Stimulated activated CD4-positive, alpha-beta T cell treated with anti-CD3 and anti-CD28 coated beads, Interleukin-2, amount 100 ng/mL, for 4 hours (primary cell): Measurements from ENCODE around the gene VSIG10L.
A peak's percentile ranks its signal among the peaks of the same experiment; 100 is the strongest.

ENCODE experiments used
- DNase-seq: peaks from one replicate; pipeline ENCODE4 v3.0.0-alpha.2; 2020; ENCODE audit warnings: low read depth

Gene VSIG10L

DNA sequence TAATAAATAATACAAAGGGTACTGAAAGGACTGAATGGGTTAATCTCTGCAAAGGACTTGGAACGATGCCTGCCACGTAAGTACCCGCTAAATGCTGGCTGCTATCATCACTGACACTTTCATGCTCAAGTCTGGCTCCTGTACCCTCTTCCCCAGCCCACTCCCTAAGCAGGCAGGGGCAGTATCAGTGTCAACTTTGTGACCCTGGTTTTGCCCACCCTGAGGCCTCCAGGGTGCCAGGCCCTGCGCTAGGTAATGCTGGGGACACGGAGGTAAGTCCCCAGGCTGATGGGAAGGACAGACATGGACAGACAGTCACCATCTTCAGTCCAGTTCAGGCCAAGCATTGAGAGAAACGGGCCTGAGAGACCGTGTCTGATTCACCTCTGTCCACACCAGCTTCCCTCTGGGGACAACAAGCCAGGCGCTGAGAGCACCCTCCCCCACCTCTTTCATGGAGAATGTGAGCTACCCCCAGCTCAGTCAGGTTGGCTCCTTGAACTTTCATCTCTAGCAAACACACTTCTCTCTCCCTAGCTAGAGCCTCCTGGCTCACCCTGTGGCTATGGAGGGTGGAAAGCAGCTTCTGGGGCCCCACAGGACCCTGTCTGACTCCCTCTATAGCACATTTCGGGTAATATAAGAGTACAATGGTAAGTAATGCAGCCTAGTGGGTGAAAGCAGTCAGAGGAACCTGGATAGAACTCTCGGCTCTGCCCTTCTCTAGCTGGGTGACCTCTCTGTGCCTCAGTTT, 23.4 kb upstream of the VSIG10L start:
- no peak for DNase-seq

DNA sequence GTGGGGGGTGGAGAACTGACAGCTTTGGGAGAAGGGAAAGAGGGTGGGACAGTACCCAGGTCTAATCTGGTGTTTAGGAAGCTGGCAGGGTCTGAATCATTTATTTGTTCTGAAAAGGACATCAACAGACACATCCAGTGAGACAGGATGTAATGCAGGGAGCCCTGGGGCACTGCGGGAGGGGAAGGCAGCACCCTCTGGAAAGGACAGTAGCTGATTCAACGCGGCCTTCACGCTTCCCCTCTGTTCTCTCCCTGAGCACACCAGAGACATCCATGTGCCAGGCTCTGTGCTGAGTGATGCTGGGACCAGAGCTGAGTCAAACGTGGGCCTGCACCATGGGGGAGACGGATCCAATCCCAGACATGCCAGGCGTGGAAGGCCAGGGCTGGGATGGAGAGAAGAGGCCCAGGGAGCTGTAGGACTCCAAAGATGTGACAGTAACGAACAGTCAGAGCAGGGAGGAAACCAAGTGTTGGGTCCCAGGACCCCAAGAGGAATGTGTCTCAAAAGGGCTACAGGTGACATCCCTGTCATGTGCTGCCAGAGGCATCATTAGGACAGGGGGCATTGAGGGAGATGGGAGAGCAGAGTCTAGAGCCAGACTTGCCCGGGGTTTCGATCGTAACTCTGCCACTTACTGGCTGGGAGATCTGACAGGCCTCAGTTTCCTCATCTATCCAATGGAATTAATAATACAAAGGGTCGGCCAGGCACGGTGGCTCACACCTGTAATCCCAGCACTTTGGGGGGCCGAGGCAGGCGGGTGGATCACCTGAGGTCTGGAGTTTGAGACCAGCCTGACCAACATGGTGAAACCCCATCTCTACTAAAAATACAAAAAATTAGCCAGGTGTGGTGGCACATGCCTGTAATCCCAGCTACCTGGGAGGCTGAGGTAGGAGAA, 22.5 kb upstream of the VSIG10L start:
- DNase-seq = no peak

DNA sequence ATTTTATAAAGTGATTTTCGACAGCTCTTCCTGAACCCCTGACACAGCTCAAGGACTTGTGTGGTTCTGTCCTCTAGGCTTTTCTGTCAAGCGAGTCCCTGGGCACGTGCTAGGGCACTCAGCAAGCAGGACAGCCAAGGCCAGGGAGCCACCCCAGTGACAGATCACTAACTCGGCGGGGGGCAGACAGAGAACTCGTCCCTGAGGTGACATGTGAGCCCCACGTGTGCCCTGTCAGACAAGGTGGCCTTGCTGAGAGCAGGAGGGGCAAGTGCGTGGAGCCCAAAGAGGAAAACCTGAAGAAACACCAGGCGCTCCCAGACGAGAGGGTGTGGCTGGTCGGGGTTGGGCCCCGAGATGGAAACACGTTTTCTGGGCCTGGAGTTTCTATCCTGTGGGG, 19.3 kb upstream of the VSIG10L start:
- DNase-seq = no peak

DNA sequence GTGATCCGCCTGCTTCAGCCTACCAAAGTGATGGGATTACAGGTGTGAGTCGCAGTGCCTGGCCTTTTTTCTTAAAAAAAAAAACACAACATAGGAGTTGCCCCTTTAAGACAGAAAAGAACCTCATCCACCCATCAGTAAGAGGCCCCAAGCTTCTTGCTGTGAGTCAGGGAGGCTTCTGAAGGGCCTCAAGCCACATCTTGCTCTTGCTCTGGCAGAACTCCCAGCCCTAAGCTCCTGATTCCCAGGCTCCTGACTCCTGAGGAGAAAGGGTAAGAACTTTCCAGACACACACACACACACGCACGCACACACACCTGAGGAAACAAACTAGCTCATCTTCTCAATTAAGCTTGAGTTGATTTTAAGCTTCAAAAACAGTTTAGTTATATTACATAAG, 17.4 kb upstream of the VSIG10L start:
- no peak for DNase-seq

DNA sequence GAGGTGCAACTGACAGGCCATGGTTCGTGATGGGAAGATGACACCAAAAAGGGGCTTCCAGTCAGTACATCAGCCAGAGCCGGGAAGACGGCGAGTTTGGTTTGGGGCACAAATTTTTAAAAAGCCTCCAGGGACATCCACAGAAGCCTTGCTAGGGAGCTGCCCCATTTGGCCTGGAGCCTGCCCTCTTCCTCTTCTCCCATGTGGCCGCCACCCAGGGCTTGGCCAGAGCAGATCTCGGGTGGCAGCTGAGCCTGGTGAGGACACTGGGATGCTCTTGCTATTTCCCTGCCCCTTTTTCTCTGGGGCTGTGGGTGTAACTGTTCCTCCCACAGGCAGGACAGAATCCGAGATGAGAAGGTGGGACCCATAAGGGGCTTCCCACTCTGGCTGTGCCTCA, 16.0 kb upstream of the VSIG10L start:
- DNase-seq = no peak

DNA sequence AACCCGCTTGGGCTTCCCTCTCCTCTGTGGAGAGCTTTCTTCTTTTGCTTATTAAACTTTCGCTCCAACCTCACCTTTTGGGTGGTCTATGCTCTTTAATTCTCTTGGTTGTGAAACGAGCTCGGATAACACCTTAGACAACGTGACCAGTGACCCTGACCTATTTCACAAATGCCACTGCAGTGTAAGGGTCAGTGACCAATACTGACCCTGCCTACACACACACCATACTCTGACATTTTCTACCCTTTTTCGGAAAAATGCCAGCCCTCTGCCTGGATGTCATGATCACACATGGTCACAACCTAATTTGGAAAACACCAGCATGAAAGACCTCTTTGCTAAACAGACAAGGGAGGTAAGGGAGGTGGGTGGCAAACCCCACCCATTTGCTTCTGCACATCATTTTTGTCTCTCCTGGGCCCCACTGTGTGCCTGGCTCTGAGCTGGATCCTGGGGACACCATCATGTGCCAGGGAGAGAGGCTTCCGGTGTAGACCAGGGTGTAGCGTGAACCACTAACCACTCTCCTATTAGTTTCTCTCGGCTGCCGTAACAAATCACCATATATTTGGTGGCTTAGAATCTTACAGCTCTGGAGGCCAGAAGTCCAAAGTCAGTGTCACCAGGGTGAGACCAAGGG, 14.3 kb upstream of the VSIG10L start:
- no peak for DNase-seq

DNA sequence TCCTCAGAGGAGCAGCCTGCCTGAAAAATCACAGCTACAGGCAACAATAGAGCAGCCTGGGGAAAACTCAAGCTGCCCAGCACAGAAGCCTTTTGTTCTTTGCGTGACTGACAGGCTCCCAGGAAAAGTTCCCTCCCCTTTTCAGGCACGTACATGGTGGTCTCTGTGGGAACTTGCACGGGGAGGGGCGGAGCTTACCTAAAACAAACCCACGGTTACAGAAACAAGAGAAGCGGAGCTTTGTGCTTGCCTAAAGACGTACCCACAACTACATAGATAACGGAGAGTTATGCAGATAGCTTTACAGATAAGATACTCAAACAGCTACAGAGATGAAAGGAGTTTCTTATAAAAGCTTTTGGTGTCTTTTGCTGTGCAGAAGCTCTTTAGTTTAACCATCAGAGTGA, 12.8 kb upstream of the VSIG10L start:
- DNase-seq = no peak

DNA sequence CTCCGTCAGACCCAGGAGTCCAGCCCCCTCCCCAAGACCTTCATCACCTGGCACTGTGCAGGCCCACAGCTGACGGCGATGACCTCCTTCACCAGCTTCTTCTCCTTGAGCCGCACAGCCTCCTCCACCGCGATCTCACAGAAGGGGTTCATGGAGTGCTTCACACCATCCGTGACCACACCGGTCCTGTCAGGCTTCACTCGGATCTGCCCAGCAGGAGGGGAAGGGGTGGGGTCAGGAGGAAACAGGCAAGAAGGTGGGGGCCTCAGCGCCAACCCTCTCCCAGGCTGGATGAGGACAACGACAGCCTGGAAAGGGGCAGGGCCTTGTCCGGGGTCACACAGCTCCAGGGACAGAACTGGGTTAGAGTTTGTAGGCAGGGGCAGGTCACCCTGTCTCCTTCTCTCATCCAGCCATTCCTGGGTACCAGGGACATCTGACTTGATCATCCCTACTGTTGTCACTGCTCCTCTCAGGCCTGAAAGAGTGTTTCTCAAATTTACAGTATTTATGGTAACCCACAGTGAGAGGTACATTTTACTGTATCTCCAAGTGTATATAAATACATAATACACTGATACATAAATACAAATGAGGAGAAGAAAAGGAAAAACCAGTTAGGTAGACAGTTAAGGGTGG, 12.3 kb upstream of the VSIG10L start:
- DNase-seq = no peak

DNA sequence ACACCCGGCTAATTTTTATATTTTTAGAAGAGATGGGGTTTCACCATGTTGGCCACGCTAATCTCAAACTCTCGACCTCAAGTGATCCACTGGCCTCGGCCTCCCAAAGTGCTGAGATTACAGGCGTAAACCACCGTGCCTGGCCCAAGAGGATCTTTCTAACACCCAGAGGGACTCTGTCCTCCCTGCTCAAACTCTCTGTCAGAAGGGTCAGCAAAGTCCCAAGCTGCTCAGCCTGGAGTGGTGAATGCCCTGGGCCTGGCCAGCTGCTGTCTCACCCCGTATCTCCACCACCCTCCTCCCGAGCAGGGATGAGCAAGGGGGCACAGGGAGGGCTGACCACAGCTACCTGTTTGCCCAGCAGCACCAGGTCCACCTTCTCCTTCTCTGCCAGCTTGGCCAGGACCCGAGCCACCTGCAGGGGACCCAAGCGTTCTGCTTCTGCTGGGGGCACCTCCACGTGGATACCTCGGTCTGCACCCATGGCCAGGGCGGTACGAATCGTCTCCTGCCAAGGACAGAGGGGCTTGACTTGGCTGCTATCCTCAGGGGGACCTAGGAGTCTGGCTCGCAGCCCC, 10.9 kb upstream of the VSIG10L start:
- no peak for DNase-seq

DNA sequence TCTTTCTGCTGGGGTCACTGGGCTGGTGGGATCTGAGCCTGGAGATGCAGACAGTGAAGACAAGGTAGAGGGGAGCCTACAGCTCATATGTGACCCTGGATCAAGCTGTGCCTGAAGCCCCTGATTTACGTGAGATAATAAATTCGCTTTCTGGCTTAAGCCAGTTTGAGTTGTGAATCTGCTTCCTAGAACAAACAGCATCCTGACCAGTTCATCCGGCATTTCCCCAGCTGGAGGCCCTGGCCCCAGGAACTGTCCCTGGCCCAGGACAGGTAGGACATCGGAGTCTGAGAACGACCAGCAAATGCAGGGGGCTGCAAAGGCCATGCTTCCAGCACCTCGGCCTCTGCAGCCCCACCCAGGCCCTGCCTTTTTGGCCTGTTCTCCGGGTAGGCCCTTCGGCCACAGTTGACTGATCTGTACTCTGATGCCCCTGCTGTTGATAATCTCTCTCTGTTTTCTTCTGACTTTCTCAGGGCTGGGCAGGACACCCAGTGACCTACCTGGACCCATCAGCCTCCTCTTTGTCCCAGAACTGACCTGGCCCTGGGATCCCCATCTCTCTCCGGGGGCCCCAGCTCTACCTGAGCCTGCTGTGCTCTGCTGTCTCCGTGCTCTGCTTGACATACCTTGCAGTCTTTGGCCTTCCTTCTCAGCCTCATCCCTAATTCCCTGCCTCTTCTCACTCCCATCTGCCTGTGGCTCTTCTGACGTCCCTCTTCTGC, 9.5 kb upstream of the VSIG10L start:
- DNase-seq = no peak

DNA sequence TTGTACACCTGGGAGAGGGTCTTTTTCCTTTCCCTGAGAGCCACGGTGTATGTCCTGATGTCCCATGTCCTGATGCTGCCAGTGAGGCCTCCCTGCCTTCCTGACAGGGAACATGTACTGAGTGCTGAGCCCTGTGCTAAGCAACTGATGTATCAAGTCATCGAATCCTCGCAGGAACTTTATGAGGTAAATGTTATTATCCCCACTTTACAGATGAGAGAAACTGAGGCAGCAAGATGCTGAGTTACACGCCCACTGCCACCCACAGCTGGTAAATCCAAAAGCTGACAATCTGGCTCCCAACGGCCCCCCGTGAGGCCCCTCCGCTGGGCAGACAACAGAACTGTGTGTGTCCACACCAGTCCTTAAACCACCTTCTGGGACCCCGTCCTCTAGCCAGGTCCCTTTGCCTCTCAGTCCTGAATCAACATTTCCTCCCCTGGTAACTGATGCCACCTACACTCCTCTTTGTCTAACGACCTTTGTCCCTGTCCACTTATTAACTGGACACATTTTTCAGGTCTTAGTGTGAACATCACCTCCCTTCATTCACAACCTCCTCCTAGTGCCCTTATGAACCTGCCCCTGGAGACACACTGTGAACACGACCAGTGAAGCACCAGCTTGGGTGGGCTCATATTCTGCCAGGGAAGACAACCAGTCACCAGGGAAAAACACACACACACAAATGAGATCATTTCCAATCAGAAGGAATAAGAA, 5.4 kb upstream of the VSIG10L start:
- no peak for DNase-seq

DNA sequence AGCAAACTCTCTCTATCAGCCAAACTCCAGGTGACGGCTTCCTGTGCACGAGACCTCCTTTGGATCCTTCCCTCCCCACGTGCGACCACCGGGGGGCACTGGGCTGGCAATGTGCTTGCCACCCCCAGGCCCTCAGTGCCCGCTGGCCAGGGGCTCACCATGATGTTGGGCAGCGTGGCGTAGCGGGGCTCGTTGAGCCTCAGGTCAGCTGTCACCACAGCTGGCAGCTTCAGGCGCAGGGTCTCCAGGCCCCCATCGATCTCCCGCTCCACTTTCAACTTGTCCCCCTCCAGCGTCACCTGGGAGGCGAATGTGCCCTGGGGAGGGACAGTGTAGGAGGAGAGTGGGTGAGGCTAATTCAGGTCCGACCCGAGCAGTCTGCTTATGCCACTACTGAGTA, 4.8 kb upstream of the VSIG10L start:
- DNase-seq = no peak

DNA sequence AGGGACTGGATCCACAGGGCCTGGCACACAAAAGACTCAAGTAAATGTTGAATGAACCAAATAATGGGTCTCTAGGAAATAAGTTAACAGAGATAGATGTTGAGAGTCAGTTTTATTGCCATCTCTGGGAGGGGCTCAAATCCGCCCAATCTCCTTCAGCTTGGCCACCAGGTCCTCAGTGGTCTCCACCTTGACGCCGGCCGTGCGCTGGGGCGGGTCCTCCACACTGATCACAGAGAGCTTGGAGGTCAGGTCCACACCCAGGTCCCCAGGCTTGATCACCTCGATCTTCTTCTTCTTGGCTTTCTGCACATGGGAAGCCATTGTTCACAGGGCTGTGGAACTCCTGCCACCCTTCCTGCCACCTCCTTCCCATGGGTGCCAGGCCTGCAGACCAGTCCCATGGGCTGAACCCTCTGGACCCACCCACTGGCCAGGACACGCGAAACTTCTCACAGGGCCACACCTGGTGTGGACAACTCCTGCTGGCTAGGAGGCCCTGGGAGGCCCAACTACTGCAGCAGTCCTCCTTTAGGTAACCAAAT, 3.2 kb upstream of the VSIG10L start:
- no peak for DNase-seq

DNA sequence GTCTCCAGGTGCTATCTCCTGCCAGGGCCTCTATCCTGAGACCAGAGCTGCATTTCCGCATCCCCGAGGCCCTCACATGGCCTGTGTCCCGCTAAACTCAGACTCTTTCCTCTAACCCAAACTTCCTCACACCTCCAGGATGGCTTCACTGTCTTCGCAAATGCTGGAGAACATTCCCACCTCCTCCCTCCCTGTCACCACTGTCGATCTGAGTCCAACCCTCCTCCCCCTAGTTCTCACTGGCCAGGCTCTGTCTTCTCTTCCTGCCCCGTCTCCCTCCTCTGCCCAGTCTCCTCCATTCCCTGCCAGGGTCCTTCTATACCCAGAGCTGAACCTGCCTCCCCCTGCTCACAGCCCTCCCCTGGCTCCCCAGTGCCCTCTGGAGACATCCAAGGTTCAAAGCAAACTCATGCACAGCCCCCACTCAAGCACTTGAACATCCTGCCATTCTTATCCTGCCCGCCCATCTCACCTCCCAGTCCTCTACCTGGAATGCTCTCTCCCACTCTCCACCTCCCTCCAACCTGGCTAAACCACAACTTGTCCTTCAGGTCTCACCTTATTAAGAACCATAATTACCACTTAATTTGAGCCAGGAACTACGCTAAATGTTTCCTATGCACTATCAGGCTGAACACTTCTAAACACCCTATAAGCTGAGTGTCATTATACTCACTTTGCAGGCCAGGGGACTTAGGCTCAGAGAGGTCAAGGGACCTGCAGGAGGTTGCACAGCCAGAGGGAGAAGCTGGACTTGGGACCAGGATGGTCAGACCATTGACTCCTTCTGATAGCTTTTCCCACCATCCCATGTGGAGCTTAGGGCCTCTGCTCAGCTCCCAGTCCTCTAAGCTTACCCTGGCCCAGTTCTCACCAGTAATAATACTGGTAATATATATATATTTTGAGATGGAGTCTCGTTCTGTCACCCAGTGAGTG, 961 bp upstream of the VSIG10L start:
- DNase-seq = no peak

DNA sequence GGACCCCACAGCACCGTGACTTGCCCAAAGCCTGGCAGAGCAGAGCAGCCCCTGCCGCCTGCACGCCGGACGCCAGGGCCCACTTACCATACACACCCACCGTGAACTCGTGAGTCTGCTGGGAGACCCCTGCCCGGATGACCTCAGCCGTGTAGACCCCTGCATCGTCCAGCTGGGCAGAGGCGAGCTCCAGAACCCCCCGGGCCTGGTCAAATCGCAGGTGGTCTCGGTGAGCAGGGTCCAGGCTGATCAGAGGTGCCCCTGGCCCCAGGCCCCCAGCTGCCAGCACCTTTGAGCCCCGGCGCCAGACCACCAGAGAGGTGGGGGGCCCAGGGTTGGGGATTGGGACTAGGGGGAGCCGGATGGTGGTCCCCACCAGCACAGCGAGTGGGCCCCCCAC, 873 bp downstream of the VSIG10L start:
- no peak for DNase-seq

DNA sequence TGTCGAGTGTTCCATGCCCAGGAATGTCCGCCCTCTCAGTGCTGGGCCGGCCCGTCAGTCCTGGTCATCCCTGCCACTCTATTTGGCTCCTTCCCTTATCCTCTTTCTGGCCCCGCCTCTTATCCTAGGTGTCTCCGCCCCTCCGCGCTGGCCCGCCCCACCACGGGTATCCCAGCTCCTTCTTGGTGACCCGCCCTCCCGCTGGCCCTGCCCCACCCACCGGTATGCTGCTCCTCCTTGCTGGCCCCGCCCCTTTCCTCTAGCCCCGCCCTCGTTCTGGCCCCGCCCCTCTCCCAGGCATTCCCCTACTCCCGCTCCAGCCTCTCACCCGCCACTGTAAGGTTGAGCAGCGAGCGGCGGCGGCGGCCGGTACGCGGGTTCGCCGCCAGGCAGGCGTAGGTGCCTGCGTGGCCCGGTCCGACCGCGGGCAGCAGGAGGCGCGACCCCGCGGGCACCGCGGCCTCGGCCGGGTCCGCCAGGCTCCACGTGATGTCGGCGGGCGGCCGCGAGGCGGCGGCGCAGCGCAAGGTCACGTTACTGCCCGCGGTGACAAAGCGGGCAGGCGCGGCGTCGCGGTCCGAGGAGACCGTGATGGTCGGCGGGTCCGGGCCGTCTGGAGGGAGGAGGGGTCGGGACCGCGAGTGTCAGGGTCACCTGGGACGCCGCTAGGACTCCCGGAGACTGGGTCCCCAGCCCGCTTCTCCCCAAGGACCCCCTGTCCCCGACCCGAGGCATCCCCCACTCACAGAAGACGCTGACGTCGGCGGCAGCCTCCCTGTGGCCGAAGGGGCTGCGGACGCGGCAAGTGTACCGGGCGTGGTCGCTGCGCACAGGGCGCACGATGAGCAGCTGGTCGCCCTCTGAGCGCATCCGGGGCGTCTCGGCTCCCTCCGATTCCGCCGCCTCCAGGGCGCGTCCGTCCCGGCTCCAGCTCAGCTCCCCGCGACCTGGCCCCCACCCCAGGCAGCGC, 2.0 kb downstream of the VSIG10L start:
- DNase-seq = peak; percentile 89

DNA sequence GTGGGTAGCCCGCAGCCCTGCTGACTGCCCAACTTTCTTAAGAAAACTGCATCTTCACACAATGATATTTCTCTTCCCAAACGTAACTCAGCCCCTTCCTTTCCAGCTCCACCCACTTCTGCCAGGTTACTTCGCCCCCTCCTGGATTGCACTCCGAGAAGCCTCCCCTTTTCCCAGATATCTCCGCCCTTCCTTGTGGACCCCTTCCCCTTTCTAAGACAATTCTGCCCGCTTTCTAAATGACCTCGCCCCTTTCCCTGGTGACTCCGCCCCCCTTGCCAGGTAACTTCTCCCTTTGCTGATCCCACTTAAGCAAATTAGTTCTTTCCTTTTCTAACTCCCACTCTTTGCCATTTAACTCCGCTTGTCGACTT, 2.6 kb downstream of the VSIG10L start:
- DNase-seq = no peak
